GM06990 (cell line): ENCODE measurements around the gene PTPRM.

Source experiments
- DNase-seq: peaks from one replicate; pipeline ENCODE4 v3.0.0-alpha.2; 2011; ENCODE audit not compliant: insufficient read length; ENCODE audit errors: extremely low read depth
- H3K27me3 ChIP-seq: replicated peaks from 2 replicates; pipeline ENCODE4 v1.6.0; 2011; ENCODE audit warnings: low read length; ENCODE audit not compliant: control insufficient read depth, insufficient read depth
- H3K36me3 ChIP-seq: 2 replicates; pipeline ENCODE4 v1.5.1; 2011; ENCODE audit warnings: low read length; ENCODE audit not compliant: control insufficient read depth, insufficient read depth
- H3K4me3 ChIP-seq: replicated peaks from 2 replicates; pipeline ENCODE4 v1.5.1; 2011; ENCODE audit warnings: low read depth, mild to moderate bottlenecking, control low read depth, low read length
- TF ChIP-seq, protein P1 (sequence below): IDR thresholded peaks from 2 replicates; pipeline ENCODE4 v1.5.1; 2011; ENCODE audit warnings: low read length, control low read depth, mild to moderate bottlenecking, inconsistent platforms; ENCODE audit not compliant: insufficient read depth, poor library complexity, severe bottlenecking

PTPRM gene

DNA sequence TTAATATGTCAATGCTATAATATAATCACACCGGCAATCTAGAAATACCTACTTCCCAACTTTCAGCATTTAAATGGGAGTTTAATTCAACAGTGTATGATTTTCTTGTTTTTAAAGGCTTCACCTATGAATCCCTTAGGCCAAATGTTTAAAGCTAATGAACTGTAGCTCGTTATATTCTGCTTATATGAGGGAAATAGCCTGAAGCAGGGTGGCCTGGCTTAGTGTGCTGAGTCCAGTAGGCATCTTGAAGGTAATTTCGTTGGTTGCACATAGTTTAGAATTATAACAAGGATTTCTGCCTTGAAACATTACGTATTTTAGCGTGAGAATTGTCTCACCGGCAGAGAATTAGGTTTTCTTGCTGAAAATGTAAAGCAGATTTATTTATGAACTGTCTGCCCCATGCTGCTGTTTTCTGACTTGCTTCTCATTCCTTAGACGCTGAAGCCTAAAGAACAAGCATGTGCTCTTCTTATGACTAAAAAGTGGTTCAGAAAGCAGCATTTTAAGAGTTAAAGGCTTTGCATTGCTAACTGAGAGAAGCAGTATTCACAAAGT is 608.5 kb downstream of the PTPRM start:
- TF ChIP-seq, protein P1, sequence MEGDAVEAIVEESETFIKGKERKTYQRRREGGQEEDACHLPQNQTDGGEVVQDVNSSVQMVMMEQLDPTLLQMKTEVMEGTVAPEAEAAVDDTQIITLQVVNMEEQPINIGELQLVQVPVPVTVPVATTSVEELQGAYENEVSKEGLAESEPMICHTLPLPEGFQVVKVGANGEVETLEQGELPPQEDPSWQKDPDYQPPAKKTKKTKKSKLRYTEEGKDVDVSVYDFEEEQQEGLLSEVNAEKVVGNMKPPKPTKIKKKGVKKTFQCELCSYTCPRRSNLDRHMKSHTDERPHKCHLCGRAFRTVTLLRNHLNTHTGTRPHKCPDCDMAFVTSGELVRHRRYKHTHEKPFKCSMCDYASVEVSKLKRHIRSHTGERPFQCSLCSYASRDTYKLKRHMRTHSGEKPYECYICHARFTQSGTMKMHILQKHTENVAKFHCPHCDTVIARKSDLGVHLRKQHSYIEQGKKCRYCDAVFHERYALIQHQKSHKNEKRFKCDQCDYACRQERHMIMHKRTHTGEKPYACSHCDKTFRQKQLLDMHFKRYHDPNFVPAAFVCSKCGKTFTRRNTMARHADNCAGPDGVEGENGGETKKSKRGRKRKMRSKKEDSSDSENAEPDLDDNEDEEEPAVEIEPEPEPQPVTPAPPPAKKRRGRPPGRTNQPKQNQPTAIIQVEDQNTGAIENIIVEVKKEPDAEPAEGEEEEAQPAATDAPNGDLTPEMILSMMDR, result no peak
- Histone ChIP-seq H3K36me3 (no peaks in the 10 kb centered on the region), H3K27me3 (no peaks in the 10 kb centered on the region), H3K4me3 (no peak overlapping the region)
- no peak for DNase-seq

DNA sequence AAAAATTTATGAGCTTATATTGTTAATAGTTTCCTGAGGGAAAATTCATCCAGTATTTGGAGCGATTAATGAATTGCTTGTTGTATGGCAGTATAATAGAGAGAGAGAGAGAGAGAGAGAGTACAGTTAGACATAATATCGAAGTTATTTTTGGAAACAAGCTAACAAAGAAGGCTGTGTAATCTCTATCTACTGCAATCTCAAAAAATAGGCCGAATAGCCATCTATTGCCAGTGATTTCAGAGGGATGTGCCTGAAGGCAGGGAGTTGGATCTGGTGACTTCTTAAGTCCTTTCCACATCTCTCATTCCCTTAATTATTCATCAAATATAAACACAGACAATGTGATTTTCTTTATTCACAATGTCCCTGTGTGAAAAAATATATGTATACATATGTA is 609.0 kb downstream of the PTPRM start:
- Histone ChIP-seq H3K36me3 (no peaks in the 10 kb centered on the region), H3K4me3 (no peak overlapping the region), H3K27me3 (no peaks in the 10 kb centered on the region)
- TF ChIP-seq, protein P1, result no peak
- DNase-seq, result no peak

DNA sequence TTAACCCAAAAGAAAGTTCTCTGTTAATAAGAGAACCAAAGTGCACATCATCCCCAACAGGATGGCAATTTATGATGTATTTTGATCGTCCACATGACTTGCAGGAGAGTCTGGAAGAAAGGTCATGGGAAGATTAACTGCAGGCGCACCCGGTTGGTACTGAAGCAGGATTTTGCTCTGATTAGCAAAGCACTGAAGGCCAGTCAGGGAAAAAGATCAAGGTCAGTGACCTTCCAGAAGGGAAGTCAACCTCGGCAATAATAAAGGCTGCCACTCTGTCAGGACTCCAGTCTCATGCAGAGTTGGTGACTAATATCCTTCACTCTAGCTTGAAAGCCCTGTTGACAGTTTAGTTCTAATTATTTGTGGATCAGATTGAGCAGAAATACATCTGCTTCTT is 609.4 kb downstream of the PTPRM start:
- no peak for DNase-seq
- Histone ChIP-seq H3K36me3 (no peaks in the 10 kb centered on the region), H3K4me3 (no peak overlapping the region), H3K27me3 (no peaks in the 10 kb centered on the region)
- TF ChIP-seq, protein P1, result no peak

DNA sequence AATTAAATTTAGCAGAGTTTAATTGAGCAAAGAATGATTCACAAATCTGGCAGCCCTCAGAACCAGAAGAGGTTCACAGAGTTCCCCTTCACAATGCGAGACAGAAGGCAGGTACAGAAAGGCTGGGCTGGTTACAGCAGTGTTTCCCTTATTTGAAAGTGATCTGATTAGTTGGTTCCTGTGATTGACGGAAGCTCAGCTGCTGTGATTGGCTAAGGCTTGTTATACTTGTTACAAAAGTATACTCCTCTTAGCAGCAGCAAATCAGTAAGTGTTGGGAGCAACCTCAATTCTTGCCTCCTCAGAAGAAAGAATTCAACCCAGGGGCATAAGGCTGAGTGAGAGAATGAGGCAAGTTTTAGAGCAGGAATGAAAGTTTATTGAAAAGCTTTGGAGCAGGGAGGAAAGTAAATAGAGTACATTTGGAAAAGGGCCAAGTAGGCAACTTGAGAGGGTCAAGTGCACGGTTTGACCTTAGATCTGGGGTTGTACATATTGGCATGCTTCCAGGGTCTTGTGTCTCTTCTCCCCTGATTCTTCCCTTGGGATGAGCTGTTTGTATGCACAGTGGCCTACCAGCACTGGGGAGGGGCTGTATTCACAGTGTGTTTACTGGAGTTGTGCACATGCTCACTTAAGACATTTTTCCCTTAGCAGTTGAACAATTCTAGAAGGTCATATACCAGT is 610.4 kb downstream of the PTPRM start:
- H3K4me3 ChIP-seq, result no peak overlapping the region
- no peak for DNase-seq

DNA sequence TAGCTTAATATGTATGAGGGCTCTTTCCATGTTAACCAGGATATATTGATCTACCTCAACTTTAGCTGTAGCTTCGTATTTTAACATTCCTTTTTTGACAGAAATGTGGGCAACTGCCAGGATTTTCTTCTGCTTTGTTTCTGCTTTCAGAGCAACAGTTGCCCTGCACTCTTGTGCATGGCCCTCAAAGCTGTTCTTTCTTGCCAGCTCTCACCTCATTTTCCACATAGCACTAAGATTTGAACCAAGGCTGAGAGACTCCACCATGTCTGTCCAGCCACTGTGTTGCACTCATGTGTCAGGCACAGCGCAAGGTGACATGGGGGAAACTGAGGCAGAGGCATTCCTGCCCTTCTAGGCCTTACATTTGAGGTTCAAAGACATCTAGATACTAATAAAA is 619.3 kb downstream of the PTPRM start:
- Histone ChIP-seq H3K27me3 (no peaks in the 10 kb centered on the region), H3K4me3 (no peak overlapping the region), H3K36me3 (no peaks in the 10 kb centered on the region)
- TF ChIP-seq, protein P1, result no peak
- DNase-seq, result no peak

More for the DNA sequence above, 610.4 kb downstream of the PTPRM start:
- Histone ChIP-seq H3K36me3 (no peaks in the 10 kb centered on the region), H3K27me3 (no peaks in the 10 kb centered on the region)
- TF ChIP-seq, protein P1, result no peak
